Small intestine (tissue), 7 donors: ENCODE results near the gene LRRC49. TPM values are rescaled to one million over a fixed set of nuclear protein-coding genes. Genes with fewer than 3 reads are reported as not detected.

Experiments
- DNase-seq, 2 donors: peaks; one replicate each; pipeline versions ENCODE4 v3.0.0 to v3.0.0-alpha.2; 2013
- FAIRE-seq: peaks from 2 replicates; lab custom pipeline; 2012; peaks lifted over from hg19 to GRCh38; lab: Jason Lieb, UNC
- H3K27ac ChIP-seq, 3 donors: one replicate each; pipeline ENCODE4 v1.5.1; 2013; ENCODE audit warnings: low read length in 2 of 3, mild to moderate bottlenecking in 2 of 3, control low read depth in 1 of 3, inconsistent platforms in 1 of 3, low read depth in 1 of 3, moderate library complexity in 1 of 3
- H3K27me3 ChIP-seq, 3 donors: one replicate each; pipeline ENCODE4 v1.6.1; 2013; ENCODE audit warnings: low read length in 3 of 3, inconsistent platforms in 1 of 3; ENCODE audit not compliant: control insufficient read depth in 3 of 3, insufficient read depth in 3 of 3
- H3K36me3 ChIP-seq, 3 donors: one replicate each; pipeline ENCODE4 v1.6.1; 2013; ENCODE audit warnings: low read length in 3 of 3, inconsistent platforms in 1 of 3, low read depth in 1 of 3, mild to moderate bottlenecking in 1 of 3, moderate library complexity in 1 of 3; ENCODE audit not compliant: control insufficient read depth in 3 of 3, insufficient read depth in 2 of 3
- H3K4me1 ChIP-seq, 3 donors: one replicate each; pipeline ENCODE4 v1.6.1; 2013; ENCODE audit warnings: low read length in 2 of 3, inconsistent platforms in 1 of 3, low read depth in 1 of 3, mild to moderate bottlenecking in 1 of 3, moderate library complexity in 1 of 3; ENCODE audit not compliant: control insufficient read depth in 3 of 3, insufficient read depth in 2 of 3
- H3K4me3 ChIP-seq, 3 donors: one replicate each; pipeline ENCODE4 v1.5.1; 2013; ENCODE audit warnings: low read length in 3 of 3, control low read depth in 1 of 3, inconsistent platforms in 1 of 3, low read depth in 1 of 3, mild to moderate bottlenecking in 1 of 3, moderate library complexity in 1 of 3
- H3K9me3 ChIP-seq, 2 donors: one replicate each; pipeline ENCODE4 v1.6.1; 2013; ENCODE audit warnings: low read depth in 1 of 2, low read length in 1 of 2; ENCODE audit not compliant: control insufficient read depth in 2 of 2, insufficient read depth in 1 of 2
- WGBS, 3 donors: extraction: QIAGEN DNeasy Blood & Tissue Kit; methylation state at CpG; one replicate each; pipeline ENCODE4 v1.1.7; 2013; 5-methylcytosine and 5-hydroxymethylcytosine counted together
- polyA plus RNA-seq, 4 donors: library from polyadenylated mRNA; stranded (reverse) in 3 of 4; unstranded in 1 of 4; fragments of 200-250 nt in 3 of 4; fragments of 120-200 nt in 1 of 4; gene quantifications; one replicate each; pipeline versions ENCODE4 v1.2.1 to v1.2.3, GENCODE V29; 2013
- donor health status: healthy with polysubstance abuse.
- donor health status: control.
- donor health status: control.
- donor health status: Bipolar disorder and iron deficiency.
- donor health status: healthy.

Gene LRRC49
- polyA plus RNA-seq, 4 donors, result 0.81 to 3.2 (median 1.4) TPM

GRCh38 chr15:71050461-71050860, 157.8 kb downstream of the LRRC49 start:
- WGBS, 3 donors, result 70 to 93% (median 74%) methylated on average over 4 of the region's 4 CpGs
- Histone ChIP-seq H3K36me3 (no peaks in the 10 kb centered on the region), H3K27me3 (no peaks in the 10 kb centered on the region), H3K27ac (no peak overlapping the region), H3K9me3 (no peaks in the 10 kb centered on the region), H3K4me1 (no peaks in the 10 kb centered on the region), H3K4me3 (no peak overlapping the region)
- no peak for DNase-seq
- no peak for FAIRE-seq

- no peaks in the 10 kb centered on the region for H3K9me3 ChIP-seq
- FAIRE-seq, result no peak
- H3K4me1 ChIP-seq, result no peaks in the 10 kb centered on the region
- H3K4me3 ChIP-seq, result no peak overlapping the region
- H3K27me3 ChIP-seq, result no peaks in the 10 kb centered on the region
- no peak for DNase-seq
- no peaks in the 10 kb centered on the region for H3K36me3 ChIP-seq
- WGBS, 3 donors, result 82 to 100% (median 83%) methylated on average over 1 of the region's 1 CpG
- H3K27ac ChIP-seq, result no peak overlapping the region
Measured at GRCh38 chr15:71051539-71051938, 158.9 kb downstream of the LRRC49 start.

- no peaks in the 10 kb centered on the region for H3K4me1 ChIP-seq
- FAIRE-seq (no peak), DNase-seq (no peak)
- H3K36me3 ChIP-seq, result no peaks in the 10 kb centered on the region
- 91 to 96% (median 92%) methylated on average over 2 of the region's 2 CpGs for WGBS, 3 donors
- H3K27me3 ChIP-seq, result no peaks in the 10 kb centered on the region
- no peak overlapping the region for H3K27ac ChIP-seq
- no peak overlapping the region for H3K4me3 ChIP-seq
- H3K9me3 ChIP-seq, result no peaks in the 10 kb centered on the region
Measured at GRCh38 chr15:71052356-71052755, 159.7 kb downstream of the LRRC49 start.

GRCh38 chr15:71054286-71054952, 161.8 kb downstream of the LRRC49 start:
- H3K27me3 ChIP-seq, result no peaks in the 10 kb centered on the region
- WGBS, 3 donors, result 15 to 45% (median 30%) methylated on average over 2 of the region's 2 CpGs
- no peak for FAIRE-seq
- H3K36me3 ChIP-seq, result no peaks in the 10 kb centered on the region
- no peaks in the 10 kb centered on the region for H3K4me1 ChIP-seq
- H3K27ac ChIP-seq, result no peak overlapping the region
- H3K9me3 ChIP-seq, result peaks cover 0 to 3% of the 10 kb centered on the region in 2 donors
- DNase-seq, result peak in 1 of 2 donors; percentile 13
- H3K4me3 ChIP-seq, result no peak overlapping the region

GRCh38 chr15:71055461-71055860, 162.8 kb downstream of the LRRC49 start:
- Histone ChIP-seq H3K27ac (no peak overlapping the region), H3K36me3 (no peaks in the 10 kb centered on the region), H3K4me1 (no peaks in the 10 kb centered on the region), H3K27me3 (no peaks in the 10 kb centered on the region), H3K4me3 (no peak overlapping the region), H3K9me3 (peaks cover 0 to 3% of the 10 kb centered on the region in 2 donors)
- 30 to 47% (median 39%) methylated on average over 1 of the region's 1 CpG for WGBS, 3 donors
- DNase-seq (no peak), FAIRE-seq (no peak)

- DNase-seq (no peak), FAIRE-seq (no peak)
- Histone ChIP-seq H3K27ac (no peak overlapping the region), H3K9me3 (peaks cover 0 to 3% of the 10 kb centered on the region in 2 donors), H3K4me3 (no peak overlapping the region), H3K36me3 (no peaks in the 10 kb centered on the region), H3K27me3 (no peaks in the 10 kb centered on the region), H3K4me1 (no peaks in the 10 kb centered on the region)
Measured at GRCh38 chr15:71056111-71056510, 163.5 kb downstream of the LRRC49 start.

- Histone ChIP-seq H3K4me3 (no peak overlapping the region), H3K27me3 (no peaks in the 10 kb centered on the region), H3K9me3 (peaks cover 0 to 3% of the 10 kb centered on the region in 2 donors), H3K36me3 (no peaks in the 10 kb centered on the region), H3K27ac (no peak overlapping the region), H3K4me1 (no peaks in the 10 kb centered on the region)
- no peak for FAIRE-seq
- DNase-seq, result no peak
Measured at GRCh38 chr15:71057143-71057542, 164.5 kb downstream of the LRRC49 start.

GRCh38 chr15:71057581-71057980, 165.0 kb downstream of the LRRC49 start:
- WGBS, 3 donors, result 88 to 91% (median 88%) methylated on average over 3 of the region's 3 CpGs
- no peaks in the 10 kb centered on the region for H3K27me3 ChIP-seq
- no peak overlapping the region for H3K27ac ChIP-seq
- H3K4me3 ChIP-seq, result no peak overlapping the region
- no peaks in the 10 kb centered on the region for H3K36me3 ChIP-seq
- no peaks in the 10 kb centered on the region for H3K4me1 ChIP-seq
- FAIRE-seq (no peak), DNase-seq (no peak)
- peaks cover 0 to 3% of the 10 kb centered on the region in 2 donors for H3K9me3 ChIP-seq

- no peaks in the 10 kb centered on the region for H3K27me3 ChIP-seq
- no peaks in the 10 kb centered on the region for H3K4me1 ChIP-seq
- H3K9me3 ChIP-seq, result peaks cover 0 to 3% of the 10 kb centered on the region in 2 donors
- FAIRE-seq (no peak), DNase-seq (no peak)
- no peak overlapping the region for H3K4me3 ChIP-seq
- H3K36me3 ChIP-seq, result no peaks in the 10 kb centered on the region
- WGBS, 3 donors, result 73 to 80% (median 77%) methylated on average over 1 of the region's 1 CpG
- no peak overlapping the region for H3K27ac ChIP-seq
Measured at GRCh38 chr15:71060983-71061382, 168.4 kb downstream of the LRRC49 start.
